ENCODE results near the gene MINDY4. TPM values are rescaled to one million over a fixed set of nuclear protein-coding genes. Genes with fewer than 3 reads are reported as not detected.

Gene MINDY4
- polyA plus RNA-seq, 3 donors = 11.3 to 26.9 (median 11.5) TPM

- no peak for DNase-seq (ENCODE audit: extremely low read depth in 1 of 11, low read depth in 9 of 11, low spot score in 4 of 11)
Measured at GRCh38 chr7:30842542-30843451, 71.6 kb downstream of the MINDY4 start.

GRCh38 chr7:30843741-30844482 is 72.7 kb downstream of the MINDY4 start:
- no peak for DNase-seq (ENCODE audit: extremely low read depth in 1 of 11, low read depth in 9 of 11, low spot score in 4 of 11)

GRCh38 chr7:30844483-30844874 is 73.3 kb downstream of the MINDY4 start:
- no peak for DNase-seq (ENCODE audit: extremely low read depth in 1 of 11, low read depth in 9 of 11, low spot score in 4 of 11)

DNA sequence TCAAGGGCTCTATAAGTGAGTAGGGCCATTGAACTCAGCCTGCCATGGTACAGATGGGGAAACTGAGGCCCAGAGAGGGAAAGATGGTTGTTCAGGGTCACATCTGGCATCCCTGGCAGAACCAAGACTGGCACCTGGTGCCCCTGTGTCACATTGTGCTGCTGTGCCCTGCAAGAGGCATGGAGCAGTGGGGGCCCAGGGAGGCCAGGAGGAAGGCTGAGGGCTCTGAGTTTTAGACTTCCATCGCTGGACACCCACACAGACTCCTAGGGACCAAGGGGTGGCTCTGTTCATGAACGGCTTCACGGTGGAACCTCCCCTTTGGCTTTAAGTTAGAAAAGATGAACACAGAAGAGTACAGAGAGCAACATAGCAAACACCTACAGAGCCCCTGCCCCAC is 73.7 kb downstream of the MINDY4 start:
- no peak for DNase-seq (ENCODE audit: extremely low read depth in 1 of 11, low read depth in 9 of 11, low spot score in 4 of 11)

DNA sequence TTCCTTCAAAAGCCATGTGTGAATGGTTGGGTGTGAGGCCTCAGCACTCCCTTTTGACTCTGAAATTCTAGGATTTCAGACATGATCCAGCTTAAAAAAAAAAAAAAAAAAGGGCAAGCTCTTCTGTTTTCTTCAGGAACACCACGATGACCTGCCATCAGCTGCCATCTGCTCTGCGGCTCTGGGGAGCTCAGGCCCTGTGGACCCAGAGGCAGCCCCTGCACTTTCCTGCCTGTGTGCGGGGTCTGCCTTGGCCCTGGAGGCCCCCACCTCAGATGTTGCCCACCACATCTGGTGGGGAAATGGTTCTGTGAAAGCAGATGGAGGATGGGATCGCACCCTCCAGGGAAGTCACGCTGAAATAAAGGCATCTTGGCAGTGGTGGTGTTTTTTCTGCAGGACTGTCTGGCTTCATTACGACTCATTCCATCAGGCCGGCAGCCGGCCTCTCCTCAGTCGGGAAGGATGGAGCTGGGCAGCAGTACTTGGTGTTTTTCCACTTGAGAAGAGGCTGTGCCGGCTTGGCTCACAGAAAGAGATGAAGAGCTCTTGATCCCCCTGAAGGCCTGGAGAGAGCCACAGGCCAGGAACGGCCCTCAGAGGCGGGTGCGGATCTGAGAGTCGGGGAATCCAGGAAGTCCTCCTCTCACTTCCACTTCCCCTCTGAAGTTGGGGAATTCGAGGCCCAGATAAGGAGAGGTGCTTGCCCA is 74.4 kb downstream of the MINDY4 start:
- no peak for DNase-seq (ENCODE audit: extremely low read depth in 1 of 11, low read depth in 9 of 11, low spot score in 4 of 11)

DNA sequence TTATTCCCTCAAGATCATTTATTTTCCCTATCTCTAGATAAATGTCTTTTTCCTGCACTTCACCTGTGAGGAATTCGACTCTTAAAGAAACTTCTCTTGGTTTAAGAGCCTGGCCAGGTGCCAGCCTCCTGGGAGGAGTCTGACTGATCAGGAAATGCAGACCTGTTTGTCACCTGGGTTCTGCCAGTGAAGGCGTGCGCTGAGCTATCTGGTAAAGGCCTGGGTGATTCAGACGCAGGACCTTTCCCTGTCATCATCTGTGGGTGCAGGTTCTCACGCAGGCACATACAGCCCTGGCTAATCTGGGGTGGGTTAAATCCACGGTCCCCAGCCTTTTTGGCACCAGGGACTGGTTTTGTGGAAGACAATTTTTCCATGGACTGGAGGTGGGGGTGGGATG is 75.2 kb downstream of the MINDY4 start:
- DNase-seq (ENCODE audit: extremely low read depth in 1 of 11, low read depth in 9 of 11, low spot score in 4 of 11) = no peak

DNA sequence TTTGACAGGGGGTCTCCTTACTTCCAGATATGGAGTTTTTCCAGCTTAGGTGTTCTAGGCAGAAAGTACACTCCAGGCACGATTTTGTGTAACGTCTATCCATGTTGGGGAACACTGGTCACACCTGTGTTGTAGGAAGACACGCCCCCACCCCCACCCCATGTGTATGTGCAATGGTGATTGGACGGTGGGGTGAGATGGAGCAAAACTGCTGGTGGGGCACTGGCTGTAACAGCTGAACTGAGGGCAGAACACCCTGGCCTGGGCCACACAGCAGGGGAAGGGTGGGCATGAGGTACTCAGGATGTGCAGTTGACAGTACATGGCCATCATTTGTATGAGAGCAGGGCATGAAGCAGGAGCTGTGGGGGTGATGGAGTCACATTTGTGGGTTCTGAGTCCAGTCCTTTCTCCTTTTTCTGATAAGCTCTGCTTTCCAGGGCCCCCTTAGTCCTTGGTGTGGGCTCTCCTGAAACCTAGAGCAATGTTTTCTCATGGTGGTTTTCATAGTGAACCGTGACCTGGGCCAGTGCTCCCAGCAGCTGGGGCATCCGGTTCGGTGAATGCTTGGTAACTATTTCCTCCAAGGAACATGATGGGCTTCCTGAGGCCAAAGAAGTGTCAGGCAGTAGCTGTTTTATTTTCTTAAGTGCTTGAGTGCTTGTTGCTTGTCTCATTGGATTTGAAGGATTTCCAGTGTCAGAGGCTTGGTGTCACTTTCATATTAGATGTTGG is 77.1 kb downstream of the MINDY4 start:
- no peak for DNase-seq (ENCODE audit: extremely low read depth in 1 of 11, low read depth in 9 of 11, low spot score in 4 of 11)

- no peak for DNase-seq (ENCODE audit: extremely low read depth in 1 of 11, low read depth in 9 of 11, low spot score in 4 of 11)
Measured at GRCh38 chr7:30849565-30849964, 78.3 kb downstream of the MINDY4 start.

GRCh38 chr7:30850426-30850825 is 79.2 kb downstream of the MINDY4 start:
- no peak for DNase-seq (ENCODE audit: extremely low read depth in 1 of 11, low read depth in 9 of 11, low spot score in 4 of 11)

DNA sequence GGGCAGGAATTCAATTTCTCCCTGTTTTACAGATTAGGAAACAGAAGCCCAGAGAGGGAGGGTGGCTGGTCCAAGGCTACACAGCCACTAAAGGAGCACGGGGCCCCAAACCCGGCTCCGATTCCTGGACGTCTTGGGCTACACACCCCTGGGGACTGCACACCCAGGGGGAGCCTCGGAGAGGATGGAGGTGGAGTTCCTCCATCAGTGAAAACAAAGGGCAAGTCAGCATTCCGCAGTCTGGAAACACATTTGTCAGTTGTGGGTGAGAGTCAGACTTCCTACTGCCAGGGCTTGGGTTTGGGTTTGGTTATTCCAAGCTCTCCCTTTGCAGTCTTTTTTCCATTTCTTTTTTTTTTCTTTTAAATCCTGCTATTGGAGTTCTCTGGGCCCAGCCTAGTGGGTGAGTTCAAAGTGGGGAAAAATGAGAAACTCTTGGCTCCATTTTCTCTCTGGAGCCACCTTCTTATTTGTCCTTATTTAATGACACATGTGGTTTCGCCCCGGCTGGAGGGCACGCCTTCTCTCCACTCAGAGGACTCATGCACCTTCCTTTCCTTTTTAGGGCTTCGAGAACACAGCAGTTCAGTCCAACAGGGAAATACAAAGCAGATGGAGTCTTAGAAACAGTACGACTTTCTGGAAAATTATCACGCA is 80.6 kb downstream of the MINDY4 start:
- DNase-seq (ENCODE audit: extremely low read depth in 1 of 11, low read depth in 9 of 11, low spot score in 4 of 11) = no peak

GRCh38 chr7:30852308-30852684 is 81.1 kb downstream of the MINDY4 start:
- no peak for DNase-seq (ENCODE audit: extremely low read depth in 1 of 11, low read depth in 9 of 11, low spot score in 4 of 11)

DNA sequence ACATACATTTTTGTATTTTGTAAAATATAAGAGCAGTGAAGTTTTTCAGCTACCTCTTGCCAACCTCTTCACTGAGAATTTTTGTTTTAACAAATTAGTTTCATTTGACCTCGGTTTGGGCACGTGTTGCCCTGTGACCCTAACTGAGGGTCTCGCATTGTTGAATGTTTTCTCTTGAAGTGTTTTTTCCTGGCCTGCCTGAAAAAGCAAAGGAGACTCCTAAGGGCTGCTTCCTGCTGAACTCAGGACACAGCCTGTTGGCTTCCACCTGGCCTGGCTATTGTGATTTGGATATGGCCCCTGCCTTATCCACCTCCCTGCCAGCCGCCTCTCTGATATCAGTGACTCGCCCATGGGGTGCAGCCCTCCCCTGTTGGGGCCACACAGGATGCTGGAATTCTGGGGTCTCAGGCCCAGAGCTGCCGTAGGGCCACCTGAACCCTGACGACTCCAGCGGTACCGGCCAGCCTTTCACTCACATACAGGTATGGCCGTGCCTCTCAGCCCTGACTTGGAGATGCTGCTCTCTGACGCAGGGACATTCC is 81.6 kb downstream of the MINDY4 start:
- no peak for DNase-seq (ENCODE audit: extremely low read depth in 1 of 11, low read depth in 9 of 11, low spot score in 4 of 11)

- DNase-seq (ENCODE audit: extremely low read depth in 1 of 11, low read depth in 9 of 11, low spot score in 4 of 11) = no peak
Measured at GRCh38 chr7:30853576-30853975, 82.4 kb downstream of the MINDY4 start.

DNA sequence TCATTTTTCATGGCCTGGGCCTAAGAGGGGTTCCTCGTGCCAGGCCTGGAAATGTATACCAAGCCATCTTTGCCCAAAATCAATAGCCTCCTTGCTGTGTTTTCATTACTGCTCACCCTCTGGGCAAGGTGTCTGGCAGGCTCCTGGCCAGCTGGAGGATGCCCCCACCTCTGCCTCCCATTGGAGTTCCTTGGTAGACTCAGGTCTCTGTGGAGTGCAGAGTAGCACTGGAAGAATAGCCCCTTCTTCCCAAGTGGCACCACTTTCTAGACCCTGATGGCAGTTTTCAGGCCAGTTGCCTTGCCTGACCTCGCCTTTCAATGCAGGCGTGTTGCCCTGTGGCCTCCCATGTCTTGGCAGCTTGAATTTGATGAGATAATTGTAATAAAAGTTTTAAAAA is 84.7 kb downstream of the MINDY4 start:
- DNase-seq (ENCODE audit: extremely low read depth in 1 of 11, low read depth in 9 of 11, low spot score in 4 of 11) = no peak

DNA sequence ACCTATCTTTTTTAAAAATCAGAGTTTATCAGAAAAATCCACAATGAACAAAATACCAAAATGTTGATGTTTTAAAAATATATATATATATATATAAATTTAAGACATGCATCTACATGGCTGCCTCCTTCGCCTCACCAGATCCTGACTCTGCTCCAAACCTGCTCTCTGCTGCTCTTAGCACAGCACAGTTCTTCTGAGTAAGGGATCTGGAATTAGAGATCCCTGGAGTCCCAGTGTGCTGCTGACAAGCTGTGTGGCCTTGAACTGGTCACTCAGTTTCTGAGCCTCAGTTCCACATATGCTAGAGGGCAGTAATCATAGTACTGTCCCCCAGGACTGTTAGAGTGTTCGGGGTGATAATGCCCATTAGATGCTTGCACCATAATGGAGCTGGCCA is 87.4 kb downstream of the MINDY4 start:
- DNase-seq (ENCODE audit: extremely low read depth in 1 of 11, low read depth in 9 of 11, low spot score in 4 of 11) = no peak

GRCh38 chr7:30859202-30859939 is 88.2 kb downstream of the MINDY4 start:
- DNase-seq (ENCODE audit: extremely low read depth in 1 of 11, low read depth in 9 of 11, low spot score in 4 of 11) = no peak

DNA sequence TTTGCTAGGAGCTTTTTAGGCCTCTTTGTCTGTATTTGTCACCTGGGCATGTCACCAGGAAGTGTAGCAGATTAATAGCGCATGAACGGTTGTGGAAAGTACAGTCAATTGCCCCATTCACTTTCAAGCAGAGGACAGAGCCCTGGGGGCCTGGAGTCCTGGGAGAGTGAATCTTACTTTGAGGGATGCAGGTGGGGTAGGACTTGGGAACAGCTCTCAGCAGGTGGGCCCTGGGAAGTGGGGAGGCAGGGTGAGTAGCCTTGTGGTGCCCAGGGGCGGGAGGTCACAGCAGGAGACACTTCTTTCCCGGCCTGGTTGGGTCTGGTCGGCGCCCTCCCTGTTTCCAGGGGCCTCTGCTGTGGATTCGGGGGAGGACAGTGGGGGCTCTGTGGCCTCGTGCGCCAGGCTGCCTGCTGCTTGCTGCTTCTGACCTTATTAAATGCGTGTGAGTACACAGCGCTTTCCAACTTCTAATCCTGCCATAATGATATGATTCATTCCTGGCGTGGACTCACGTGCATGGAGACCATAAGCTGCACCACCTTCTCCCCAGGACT is 88.8 kb downstream of the MINDY4 start:
- no peak for DNase-seq (ENCODE audit: extremely low read depth in 1 of 11, low read depth in 9 of 11, low spot score in 4 of 11)
